Mucosa of descending colon (tissue), 3 donors: Measurements from ENCODE around the gene SOX12. TPM values are rescaled to one million over a fixed set of nuclear protein-coding genes. Genes with fewer than 3 reads are reported as not detected.
"Not testable (repeated sequence)": the region's sequence is repeated elsewhere in the genome, so short reads cannot be mapped to it uniquely, and the experiment has no call there.

Experiments
- ATAC-seq: fragments of 200-7000 bp; cut with Tn5 transposase; one replicate; pipeline ENCODE4 v1.9.1; 2020; ENCODE audit warnings: mild to moderate bottlenecking, moderate library complexity
- DNase-seq, 3 donors: peaks; one replicate each; pipeline ENCODE4 v3.0.0-alpha.2; 2020
- H3K36me3 ChIP-seq: fragments of 200-600 bp; one replicate; pipeline ENCODE4 v1.8.0; 2021; ENCODE audit warnings: low read depth, mild to moderate bottlenecking
- H3K4me1 ChIP-seq: fragments of 200-600 bp; one replicate; pipeline ENCODE4 v1.8.0; 2021; ENCODE audit warnings: low read depth, mild to moderate bottlenecking
- H3K4me3 ChIP-seq: fragments of 200-600 bp; one replicate; pipeline ENCODE4 v1.8.0; 2021; ENCODE audit warnings: mild to moderate bottlenecking
- H3K9me3 ChIP-seq: fragments of 200-600 bp; one replicate; pipeline ENCODE4 v1.8.0; 2021; ENCODE audit warnings: mild to moderate bottlenecking
- intact Hi-C, 2 donors: fragments of 100-400 bp; cut with DNase I in 1 of 2; cut with micrococcal nuclease in 1 of 2; formaldehyde crosslinking; loops; one replicate each; pipeline versions ENCODE4 v1.11.0 to v1.11.1; 2022; cut with DNase I, micrococcal nuclease
- total RNA-seq, 3 donors: library from RNA; stranded (reverse); fragmentation: NEBNext Ultra II Directional in 2 of 3; extraction: Animal tissue kit (Norgen Biotek cat#: 25700) in 2 of 3; gene quantifications; one replicate each; pipeline versions ENCODE4 v1.2.1 to v1.2.4, GENCODE V29; 2021 to 2023
- TF ChIP-seq, protein P1 (sequence below): fragments of 200-600 bp; IDR thresholded peaks from one replicate; pipeline ENCODE4 v1.8.0; 2022; ENCODE audit warnings: antibody characterized with exemption, mild to moderate bottlenecking
- donor health status: DM: no; HTN: no; CAD: no; lungs with moderate emphysema.
- donor health status: DM: no; HTN: no; CAD: no.
- donor health status: DM: no; HTN: yes; CAD: no.

SOX12 gene
- total RNA-seq, 3 donors from 2014 or later: 3.9 to 24.0 (median 4.5) TPM

DNA sequence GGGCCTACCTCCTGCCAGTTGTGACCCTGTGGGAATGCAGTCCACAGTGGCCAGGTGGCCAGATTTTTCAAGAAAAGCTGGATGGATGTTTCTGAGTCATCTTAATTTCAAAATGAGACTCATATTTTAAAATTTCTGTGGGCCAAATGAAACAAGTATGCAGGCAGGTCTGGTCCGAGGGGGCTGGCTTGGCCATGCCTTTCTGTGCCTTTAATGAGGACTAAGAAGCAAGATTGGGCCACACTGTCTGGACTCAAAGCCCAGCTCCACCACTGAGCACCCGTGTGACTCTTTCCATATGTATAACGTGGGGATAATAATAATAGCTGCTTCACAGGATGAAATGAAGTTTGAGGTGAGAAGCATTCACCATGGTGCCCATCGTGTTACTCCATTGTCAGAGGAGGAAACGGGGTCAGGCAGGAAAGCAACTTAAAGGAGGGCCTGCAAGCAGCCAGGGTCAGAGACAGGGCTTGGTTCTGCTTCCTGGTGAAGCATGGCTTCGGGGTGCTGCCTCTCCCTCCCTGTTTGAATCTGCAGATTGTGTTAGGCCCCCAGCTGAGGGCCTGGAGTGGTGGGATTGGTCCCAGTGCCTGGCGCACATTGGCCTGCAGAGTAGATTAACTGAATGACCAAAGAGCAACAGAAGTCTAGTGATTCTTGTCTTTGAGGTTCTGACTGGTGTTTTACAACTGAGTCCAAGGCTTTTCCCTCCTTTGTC is 3.8 kb downstream of the SOX12 start:
- Histone ChIP-seq H3K36me3 (no peaks in the 10 kb centered on the region), H3K9me3 (no peaks in the 10 kb centered on the region), H3K4me1 (peaks cover 19% of the 10 kb centered on the region), H3K4me3 (no peak overlapping the region)
- intact Hi-C loops: no loop called here
- TF ChIP-seq, protein P1, sequence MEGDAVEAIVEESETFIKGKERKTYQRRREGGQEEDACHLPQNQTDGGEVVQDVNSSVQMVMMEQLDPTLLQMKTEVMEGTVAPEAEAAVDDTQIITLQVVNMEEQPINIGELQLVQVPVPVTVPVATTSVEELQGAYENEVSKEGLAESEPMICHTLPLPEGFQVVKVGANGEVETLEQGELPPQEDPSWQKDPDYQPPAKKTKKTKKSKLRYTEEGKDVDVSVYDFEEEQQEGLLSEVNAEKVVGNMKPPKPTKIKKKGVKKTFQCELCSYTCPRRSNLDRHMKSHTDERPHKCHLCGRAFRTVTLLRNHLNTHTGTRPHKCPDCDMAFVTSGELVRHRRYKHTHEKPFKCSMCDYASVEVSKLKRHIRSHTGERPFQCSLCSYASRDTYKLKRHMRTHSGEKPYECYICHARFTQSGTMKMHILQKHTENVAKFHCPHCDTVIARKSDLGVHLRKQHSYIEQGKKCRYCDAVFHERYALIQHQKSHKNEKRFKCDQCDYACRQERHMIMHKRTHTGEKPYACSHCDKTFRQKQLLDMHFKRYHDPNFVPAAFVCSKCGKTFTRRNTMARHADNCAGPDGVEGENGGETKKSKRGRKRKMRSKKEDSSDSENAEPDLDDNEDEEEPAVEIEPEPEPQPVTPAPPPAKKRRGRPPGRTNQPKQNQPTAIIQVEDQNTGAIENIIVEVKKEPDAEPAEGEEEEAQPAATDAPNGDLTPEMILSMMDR: no peak
- no peak for DNase-seq
- ATAC-seq: no peak

DNA sequence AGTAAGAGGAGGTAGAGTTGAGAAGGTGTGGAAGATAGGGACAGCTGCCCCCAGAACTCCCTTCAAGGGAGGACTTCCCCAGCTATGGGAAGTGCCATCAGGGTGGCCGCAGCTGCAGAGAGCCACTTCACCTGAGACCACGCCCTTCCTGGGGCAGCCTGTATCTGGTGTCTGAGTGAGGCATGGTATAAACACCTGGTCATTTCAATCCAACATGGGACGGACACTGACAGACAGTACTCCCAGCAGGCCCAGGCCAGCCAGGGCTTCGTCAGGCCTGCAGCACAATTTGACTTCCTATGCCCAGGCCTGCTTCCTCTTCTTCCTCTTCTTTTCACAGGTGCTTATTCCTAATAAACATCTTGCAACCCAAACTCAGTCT is 4.5 kb downstream of the SOX12 start:
- Histone ChIP-seq H3K4me3 (no peak overlapping the region), H3K36me3 (no peaks in the 10 kb centered on the region), H3K4me1 (peaks cover 15% of the 10 kb centered on the region), H3K9me3 (no peaks in the 10 kb centered on the region)
- ATAC-seq (no peak), DNase-seq (peak in 1 of 3 donors; percentile 28)
- intact Hi-C loops: no loop called here
- TF ChIP-seq, protein P1: no peak

DNA sequence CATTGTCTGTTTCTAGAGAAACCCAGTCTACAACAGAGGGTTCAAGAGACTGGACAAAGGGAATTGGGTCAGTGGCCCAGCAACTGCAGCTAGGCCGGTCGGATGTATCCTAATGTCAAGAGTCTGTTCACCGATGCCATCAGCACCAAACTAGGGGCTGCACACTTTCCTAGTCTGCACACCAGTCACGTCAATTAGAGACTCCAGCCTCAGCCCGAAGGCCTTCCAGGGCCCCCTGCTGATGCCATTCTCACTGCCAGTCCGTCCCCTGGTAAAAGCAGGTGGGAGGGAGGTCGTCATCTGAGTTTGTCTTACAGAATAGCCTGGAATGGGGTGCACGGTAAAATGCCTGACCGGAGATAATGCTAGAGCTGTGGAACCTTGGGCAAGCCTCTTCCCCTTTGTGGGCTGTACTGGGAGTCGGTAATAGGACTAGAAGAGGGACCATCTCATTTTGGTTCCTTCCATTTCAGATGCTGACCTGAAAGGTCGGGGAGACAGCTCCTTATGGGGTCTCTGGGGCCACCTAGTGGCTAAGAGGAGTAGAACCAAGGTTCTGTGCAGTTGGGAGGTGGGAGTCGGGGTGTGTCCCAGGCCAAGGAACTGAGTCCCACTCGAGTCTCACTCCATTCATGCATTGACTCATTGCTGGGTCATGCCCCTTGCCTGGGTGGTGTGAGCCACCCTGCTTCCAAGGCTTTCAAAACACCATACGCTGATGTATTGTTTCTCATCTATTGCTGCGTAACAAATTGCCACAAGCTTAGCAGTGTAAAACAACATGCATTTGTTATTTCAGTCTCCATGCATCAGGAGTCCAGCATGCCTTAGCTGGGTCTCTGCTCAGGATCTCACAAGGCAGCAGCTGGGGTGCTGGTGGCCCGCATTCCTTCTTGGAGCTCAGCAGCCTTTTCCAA is 5.1 kb downstream of the SOX12 start:
- intact Hi-C loops: no loop called here
- TF ChIP-seq, protein P1: peak; percentile 54
- Histone ChIP-seq H3K9me3 (no peaks in the 10 kb centered on the region), H3K36me3 (no peaks in the 10 kb centered on the region), H3K4me3 (no peak overlapping the region), H3K4me1 (peaks cover 15% of the 10 kb centered on the region)
- DNase-seq (peak in 1 of 3 donors; percentile 58), ATAC-seq (peak; percentile 47)

DNA sequence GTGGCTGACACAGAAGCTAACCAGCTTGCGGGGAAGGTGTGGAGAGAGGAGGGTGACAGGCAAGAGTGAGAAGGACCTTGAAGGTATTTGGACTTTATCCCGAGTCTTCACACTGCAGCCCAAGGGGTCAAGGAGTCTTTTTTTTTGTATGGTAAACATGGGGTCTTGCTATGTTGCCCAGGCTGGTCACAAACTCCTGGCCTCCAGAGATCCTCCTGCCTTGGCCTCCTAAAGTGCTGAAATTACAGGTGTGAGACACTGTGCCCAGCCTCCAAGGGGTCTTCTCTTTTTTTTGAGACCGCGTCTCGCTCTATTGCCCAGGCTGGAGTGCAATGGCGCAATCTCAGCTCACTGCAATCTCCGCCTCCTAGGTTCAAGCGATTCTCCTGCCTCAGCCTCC is 9.2 kb downstream of the SOX12 start:
- ATAC-seq (no peak), DNase-seq (no peak)
- Histone ChIP-seq H3K9me3 (no peaks in the 10 kb centered on the region), H3K36me3 (no peaks in the 10 kb centered on the region), H3K4me1 (no peaks in the 10 kb centered on the region), H3K4me3 (no peak overlapping the region)
- TF ChIP-seq, protein P1: no peak
- intact Hi-C loops: no loop called here

DNA sequence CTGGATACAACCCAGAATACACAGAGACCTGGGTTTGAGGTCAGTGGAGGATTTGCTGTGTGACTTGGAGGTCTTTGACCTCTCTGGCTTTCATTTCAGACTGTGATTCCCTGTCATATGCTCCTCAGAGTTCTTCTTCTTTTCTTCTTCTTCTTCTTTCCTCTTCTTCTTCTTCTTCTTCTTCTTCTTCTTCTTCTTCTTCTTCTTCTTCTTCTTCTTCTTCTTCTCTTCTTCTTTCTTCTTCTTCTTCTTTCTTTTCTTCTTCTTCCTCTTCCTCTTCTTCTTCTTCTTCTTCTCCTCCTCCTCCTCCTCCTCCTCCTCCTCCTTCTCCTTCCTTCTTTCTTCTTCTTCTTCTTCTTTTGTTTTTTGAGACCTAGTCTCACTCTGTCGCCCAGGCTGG is 10.7 kb downstream of the SOX12 start:
- intact Hi-C loops, ATAC-seq: not testable (repeated sequence)

DNA sequence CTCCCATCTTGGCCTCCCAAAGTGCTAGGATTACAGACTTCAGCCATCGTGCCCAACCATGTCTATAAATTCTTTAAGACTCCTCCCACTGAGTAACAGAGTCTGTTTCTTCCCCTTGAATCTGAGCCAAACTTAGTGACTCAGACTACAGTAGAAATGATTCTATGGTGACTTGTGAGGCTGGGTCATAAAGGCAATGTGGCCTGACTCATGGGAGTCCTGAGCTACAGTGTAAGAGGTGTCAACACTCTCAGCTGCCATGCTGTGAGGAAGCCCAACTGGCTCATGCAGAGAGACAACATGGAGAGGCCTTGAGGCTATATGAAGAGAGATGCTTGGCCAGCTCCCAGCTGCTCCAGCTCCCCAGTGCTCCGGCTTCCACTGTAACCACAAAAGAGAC is 16.3 kb downstream of the SOX12 start:
- Histone ChIP-seq H3K36me3 (no peaks in the 10 kb centered on the region), H3K9me3 (peaks cover 8% of the 10 kb centered on the region), H3K4me1 (no peaks in the 10 kb centered on the region), H3K4me3 (no peak overlapping the region)
- ATAC-seq (peak; percentile 89), DNase-seq (peak in 1 of 3 donors; percentile 46)
- intact Hi-C loops: no loop called here
- TF ChIP-seq, protein P1: no peak

More for the DNA sequence above, 10.7 kb downstream of the SOX12 start:
- not testable (repeated sequence) for H3K36me3 ChIP-seq, H3K4me3 ChIP-seq, DNase-seq, H3K4me1 ChIP-seq, H3K9me3 ChIP-seq
